Adrenal gland (tissue), 12 donors: ENCODE data around the gene ANKFN1. TPM values are rescaled to one million over a fixed set of nuclear protein-coding genes. Genes with fewer than 3 reads are reported as not detected.

Experiments
- DNase-seq, 7 donors: peaks; one replicate each; pipeline ENCODE4 v3.0.0-alpha.2; 2019 to 2020
- H3K27ac ChIP-seq, 5 donors: fragments of 200-600 bp; sonication (generic) in 4 of 5; 1 replicate in 3 of 5; 2 replicates in 2 of 5; pipeline versions ENCODE4 v1.5.1 to v1.8.0; 2016 to 2020; ENCODE audit warnings: mild to moderate bottlenecking in 1 of 5
- H3K27me3 ChIP-seq: fragments of 200-600 bp; 2 replicates; pipeline ENCODE4 v1.8.0; 2021
- H3K36me3 ChIP-seq, 2 donors: fragments of 200-600 bp; replicated peaks in 1 of 2; 1 replicate in 1 of 2; 2 replicates in 1 of 2; pipeline versions ENCODE4 v1.5.1 to v1.8.0; 2018 to 2022
- H3K4me1 ChIP-seq, 2 donors: fragments of 200-600 bp; replicated peaks in 1 of 2; 1 replicate in 1 of 2; 2 replicates in 1 of 2; pipeline versions ENCODE4 v1.5.1 to v1.8.0; 2018 to 2021
- H3K4me3 ChIP-seq, 4 donors: fragments of 200-600 bp; sonication (generic) in 3 of 4; one replicate each; pipeline ENCODE4 v1.5.1; 2016 to 2018
- H3K9me3 ChIP-seq, 3 donors: fragments of 200-600 bp; sonication (generic) in 1 of 3; replicated peaks in 1 of 3; 1 replicate in 2 of 3; 2 replicates in 1 of 3; pipeline versions ENCODE4 v1.5.1 to v1.8.0; 2016 to 2021
- CTCF ChIP-seq, 6 experiments: fragments of 450-650 bp in 4 of 6; fragments of 200-600 bp in 2 of 6; sonication (generic) in 1 of 6; IDR thresholded peaks; 1 replicate in 5 of 6; 2 replicates in 1 of 6; pipeline versions ENCODE4 v1.5.1 to v1.8.0; 2016 to 2021; ENCODE audit warnings: antibody characterized with exemption in 6 of 6, mild to moderate bottlenecking in 2 of 6, moderate library complexity in 1 of 6
- POLR2A ChIP-seq, 2 donors: fragments of 450-650 bp; IDR thresholded peaks; one replicate each; pipeline ENCODE4 v1.6.1; 2017; ENCODE audit warnings: antibody characterized with exemption in 2 of 2, mild to moderate bottlenecking in 2 of 2, moderate library complexity in 1 of 2
- WGBS, 4 donors: extraction: QIAGEN DNeasy Blood & Tissue Kit in 2 of 4; methylation state at CpG; one replicate each; pipeline versions ENCODE4 v1.1.5 to v1.1.7; 2013 to 2017; 5-methylcytosine and 5-hydroxymethylcytosine counted together
- intact Hi-C, 2 donors: fragments of 100-400 bp; cut with DNase I; formaldehyde crosslinking; loops; one replicate each; pipeline versions ENCODE4 v1.14.1 to v1.15.0; 2022 to 2023
- polyA plus RNA-seq, 3 donors: library from polyadenylated mRNA; stranded (reverse); fragments of 200-250 nt in 2 of 3; fragments of 350-450 nt in 1 of 3; fragmentation: Illumina TruSeq in 1 of 3; extraction: RNeasy Lipid Tissue Mini Kit (QIAGEN cat#74804) in 1 of 3; gene quantifications; one replicate each; pipeline ENCODE4 v1.2.3, GENCODE V29; 2013 to 2014
- total RNA-seq, 9 donors: library from RNA; depleted of rRNA in 4 of 9; stranded (reverse); fragments of >200 nt in 4 of 9; fragments of 120-200 nt in 1 of 9; fragmentation: NEBNext Ultra II Directional in 1 of 9; extraction: Animal tissue kit (Norgen Biotek cat#: 25700) in 1 of 9; gene quantifications; one replicate each; pipeline versions ENCODE4 v1.1.0 to v1.2.4, GENCODE V29; 2013 to 2023
- donor health status: healthy with polysubstance abuse.
- donor health status: Bipolar disorder and iron deficiency.
- donor health status: DM: yes; HTN: yes; CAD: no.
- donor health status: DM: no; HTN: no; CAD: no.
- donor health status: DM: no; HTN: no; CAD: no.
- donor health status: DM: yes; HTN: yes; CAD: no.

ANKFN1 gene
- total and polyA plus RNA-seq, 12 donors = 0.18 to 1.6 (median 0.41) TPM; not detected in 5

DNA sequence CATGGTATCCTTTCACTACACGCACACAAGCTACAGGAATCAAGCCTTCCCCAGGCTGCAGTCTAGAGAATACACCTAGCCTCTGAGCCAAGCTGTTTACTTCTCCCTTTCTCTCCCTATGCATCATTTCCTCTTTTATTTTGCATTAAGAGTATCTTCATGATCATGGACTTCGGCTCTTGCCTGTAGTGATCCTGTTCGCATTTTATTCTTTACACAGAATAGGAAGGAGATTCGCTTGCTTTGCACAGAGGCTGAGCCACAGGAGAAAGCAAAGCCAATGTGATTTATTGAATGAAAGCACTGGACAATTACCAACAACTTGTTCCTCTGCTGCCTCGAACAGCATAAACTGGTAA, 172.7 kb downstream of the ANKFN1 start:
- 41 to 60% (median 51%) methylated on average over 5 of the region's 5 CpGs for WGBS, 4 donors
- TF ChIP-seq POLR2A (IDR thresholded peaks at IDR 0.05) (no peak), CTCF (IDR thresholded peaks at IDR 0.05) (no peak)
- Histone ChIP-seq H3K27ac (no peak overlapping the region), H3K4me1 (no peaks in the 10 kb centered on the region), H3K27me3 (no peaks in the 10 kb centered on the region), H3K9me3 (no peaks in the 10 kb centered on the region), H3K4me3 (no peak overlapping the region), H3K36me3 (no peaks in the 10 kb centered on the region)
- no peak for DNase-seq
- intact Hi-C loops = no loop called here

DNA sequence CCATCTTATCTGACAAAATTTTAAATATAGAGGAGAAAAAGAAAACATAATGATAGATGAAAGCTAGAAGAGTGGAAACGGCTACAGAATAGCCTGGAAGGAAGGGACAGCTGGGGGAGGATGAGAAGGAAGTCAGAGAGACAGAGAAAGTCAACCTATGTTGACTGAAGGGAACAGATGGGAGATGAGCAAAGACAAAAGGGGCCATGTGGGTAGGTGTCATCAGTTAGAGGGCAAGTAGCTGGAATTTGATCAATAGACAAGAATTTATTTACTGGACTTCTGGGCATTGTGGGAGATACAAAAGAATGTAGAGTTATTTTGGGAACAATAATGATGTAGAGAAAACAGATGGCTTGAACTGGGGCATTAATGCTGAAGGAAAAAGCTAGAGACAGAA, 194.4 kb downstream of the ANKFN1 start:
- H3K4me1 ChIP-seq = no peaks in the 10 kb centered on the region
- TF ChIP-seq CTCF (IDR thresholded peaks at IDR 0.05) (no peak), POLR2A (IDR thresholded peaks at IDR 0.05) (no peak)
- no peak overlapping the region for H3K27ac ChIP-seq
- DNase-seq = no peak
- no peaks in the 10 kb centered on the region for H3K9me3 ChIP-seq
- H3K27me3 ChIP-seq = no peaks in the 10 kb centered on the region
- intact Hi-C loops = no loop called here
- 26 to 50% (median 37%) methylated on average over 1 of the region's 1 CpG for WGBS, 4 donors
- no peak overlapping the region for H3K4me3 ChIP-seq
- H3K36me3 ChIP-seq = no peaks in the 10 kb centered on the region

DNA sequence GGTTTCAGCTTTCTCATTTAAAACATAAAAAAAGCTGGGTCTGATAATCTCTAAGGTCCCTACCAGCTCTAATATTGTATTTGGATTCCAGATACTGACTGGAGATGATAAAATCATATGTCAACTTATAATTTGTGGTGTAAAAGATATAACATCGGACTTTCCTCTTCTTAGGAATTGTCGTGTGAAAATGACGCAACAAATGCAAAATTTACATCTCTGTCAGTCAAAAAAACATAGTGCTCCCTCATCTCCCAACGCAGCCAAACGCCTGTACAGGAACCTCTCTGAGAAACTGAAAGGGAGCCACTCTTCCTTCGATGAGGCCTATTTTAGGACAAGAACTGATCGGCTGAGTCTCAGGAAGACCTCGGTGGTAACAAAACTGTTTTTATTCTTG, 197.3 kb downstream of the ANKFN1 start:
- Histone ChIP-seq H3K27me3 (no peaks in the 10 kb centered on the region), H3K4me1 (no peaks in the 10 kb centered on the region), H3K36me3 (no peaks in the 10 kb centered on the region), H3K4me3 (no peak overlapping the region), H3K27ac (no peak overlapping the region), H3K9me3 (no peaks in the 10 kb centered on the region)
- no peak for DNase-seq
- intact Hi-C loops = no loop called here
- TF ChIP-seq POLR2A (IDR thresholded peaks at IDR 0.05) (no peak), CTCF (IDR thresholded peaks at IDR 0.05) (no peak)
- 68 to 79% (median 76%) methylated on average over 8 of the region's 8 CpGs for WGBS, 4 donors

- DNase-seq = no peak
- 53 to 73% (median 60%) methylated on average over 5 of the region's 5 CpGs for WGBS, 4 donors
- Histone ChIP-seq H3K27ac (no peak overlapping the region), H3K36me3 (no peaks in the 10 kb centered on the region), H3K4me1 (no peaks in the 10 kb centered on the region), H3K4me3 (no peak overlapping the region), H3K9me3 (no peaks in the 10 kb centered on the region), H3K27me3 (no peaks in the 10 kb centered on the region)
- intact Hi-C loops = no loop called here
- TF ChIP-seq CTCF (IDR thresholded peaks at IDR 0.05) (no peak), POLR2A (IDR thresholded peaks at IDR 0.05) (no peak)
Measured at GRCh38 chr17:56351675-56352074, 198.4 kb downstream of the ANKFN1 start.
